Small intestine (tissue), 7 donors: Measurements from ENCODE around the gene AAMP. TPM values are rescaled to one million over a fixed set of nuclear protein-coding genes. Genes with fewer than 3 reads are reported as not detected.

ENCODE experiments used
- DNase-seq, 2 donors: peaks; one replicate each; pipeline versions ENCODE4 v3.0.0 to v3.0.0-alpha.2; 2013
- FAIRE-seq: peaks from 2 replicates; lab custom pipeline; 2012; peaks lifted over from hg19 to GRCh38; lab: Jason Lieb, UNC
- H3K27ac ChIP-seq, 3 donors: one replicate each; pipeline ENCODE4 v1.5.1; 2013; ENCODE audit warnings: low read length in 2 of 3, mild to moderate bottlenecking in 2 of 3, control low read depth in 1 of 3, inconsistent platforms in 1 of 3, low read depth in 1 of 3, moderate library complexity in 1 of 3
- H3K27me3 ChIP-seq, 3 donors: one replicate each; pipeline ENCODE4 v1.6.1; 2013; ENCODE audit warnings: low read length in 3 of 3, inconsistent platforms in 1 of 3; ENCODE audit not compliant: control insufficient read depth in 3 of 3, insufficient read depth in 3 of 3
- H3K36me3 ChIP-seq, 3 donors: one replicate each; pipeline ENCODE4 v1.6.1; 2013; ENCODE audit warnings: low read length in 3 of 3, inconsistent platforms in 1 of 3, low read depth in 1 of 3, mild to moderate bottlenecking in 1 of 3, moderate library complexity in 1 of 3; ENCODE audit not compliant: control insufficient read depth in 3 of 3, insufficient read depth in 2 of 3
- H3K4me1 ChIP-seq, 3 donors: one replicate each; pipeline ENCODE4 v1.6.1; 2013; ENCODE audit warnings: low read length in 2 of 3, inconsistent platforms in 1 of 3, low read depth in 1 of 3, mild to moderate bottlenecking in 1 of 3, moderate library complexity in 1 of 3; ENCODE audit not compliant: control insufficient read depth in 3 of 3, insufficient read depth in 2 of 3
- H3K4me3 ChIP-seq, 3 donors: one replicate each; pipeline ENCODE4 v1.5.1; 2013; ENCODE audit warnings: low read length in 3 of 3, control low read depth in 1 of 3, inconsistent platforms in 1 of 3, low read depth in 1 of 3, mild to moderate bottlenecking in 1 of 3, moderate library complexity in 1 of 3
- H3K9me3 ChIP-seq, 2 donors: one replicate each; pipeline ENCODE4 v1.6.1; 2013; ENCODE audit warnings: low read depth in 1 of 2, low read length in 1 of 2; ENCODE audit not compliant: control insufficient read depth in 2 of 2, insufficient read depth in 1 of 2
- WGBS, 3 donors: extraction: QIAGEN DNeasy Blood & Tissue Kit; methylation state at CpG; one replicate each; pipeline ENCODE4 v1.1.7; 2013; 5-methylcytosine and 5-hydroxymethylcytosine counted together
- polyA plus RNA-seq, 4 donors: library from polyadenylated mRNA; stranded (reverse) in 3 of 4; unstranded in 1 of 4; fragments of 200-250 nt in 3 of 4; fragments of 120-200 nt in 1 of 4; gene quantifications; one replicate each; pipeline versions ENCODE4 v1.2.1 to v1.2.3, GENCODE V29; 2013
- donor health status: healthy with polysubstance abuse.
- donor health status: control.
- donor health status: control.
- donor health status: Bipolar disorder and iron deficiency.
- donor health status: healthy.

Gene AAMP
- polyA plus RNA-seq, 4 donors, result 101 to 134 (median 118) TPM

DNA sequence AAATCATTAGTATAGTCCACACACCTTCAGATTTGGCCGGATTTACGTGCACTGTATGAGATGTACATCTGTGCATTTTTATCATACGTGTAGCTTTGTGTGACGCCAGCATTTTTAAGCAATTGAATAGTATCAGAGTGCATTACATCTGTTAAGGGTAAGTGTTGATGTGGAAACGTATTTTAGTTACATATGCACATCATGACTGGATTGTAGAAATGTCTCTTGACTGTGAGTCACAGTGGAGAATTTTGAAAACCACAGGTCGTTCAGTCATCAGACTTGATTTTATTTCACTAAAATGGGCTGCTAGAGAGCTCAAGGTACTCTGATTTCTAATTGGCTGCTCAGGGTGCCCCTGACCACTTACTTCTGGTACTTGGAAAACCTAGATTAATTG is 14.5 kb downstream of the AAMP start:
- H3K36me3 ChIP-seq, result peaks cover 12 to 52% (median 31%) of the 10 kb centered on the region in 3 donors

DNA sequence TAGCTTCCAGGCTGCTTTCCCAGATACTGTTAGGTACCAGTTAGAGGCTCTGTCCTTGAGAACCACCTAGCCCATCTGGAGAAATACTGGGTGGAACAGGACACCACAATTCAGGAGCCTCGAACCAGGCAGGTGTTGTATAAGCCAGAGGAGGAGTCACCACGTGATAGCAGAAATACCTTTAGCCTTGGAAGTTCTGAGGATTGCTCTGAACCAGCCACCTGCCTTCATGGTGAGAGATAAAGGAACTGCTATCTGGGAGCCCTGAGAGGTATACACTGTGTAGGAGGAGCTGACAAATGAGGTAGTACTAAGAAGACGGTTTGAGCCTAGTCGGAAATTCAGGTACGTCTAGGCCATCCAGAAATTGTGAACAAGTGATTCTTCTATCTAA is 16.7 kb downstream of the AAMP start:
- WGBS, 3 donors, result 17 to 63% (median 37%) methylated on average over 5 of the region's 5 CpGs
- Histone ChIP-seq H3K4me3 (no peak overlapping the region), H3K36me3 (peaks cover 27 to 71% (median 43%) of the 10 kb centered on the region in 3 donors), H3K9me3 (no peaks in the 10 kb centered on the region), H3K4me1 (peaks cover 0 to 3% (median 0%) of the 10 kb centered on the region in 3 donors), H3K27me3 (no peaks in the 10 kb centered on the region), H3K27ac (no peak overlapping the region)
- no peak for FAIRE-seq
- DNase-seq, result peak in 1 of 2 donors; percentile 61

More for the DNA sequence above, 14.5 kb downstream of the AAMP start:
- Histone ChIP-seq H3K27ac (no peak overlapping the region), H3K27me3 (no peaks in the 10 kb centered on the region), H3K9me3 (no peaks in the 10 kb centered on the region), H3K4me1 (peaks cover 0 to 6% (median 0%) of the 10 kb centered on the region in 3 donors), H3K4me3 (no peak overlapping the region)
- 71 to 92% (median 84%) methylated on average over 6 of the region's 6 CpGs for WGBS, 3 donors
- FAIRE-seq, result no peak
- no peak for DNase-seq

DNA sequence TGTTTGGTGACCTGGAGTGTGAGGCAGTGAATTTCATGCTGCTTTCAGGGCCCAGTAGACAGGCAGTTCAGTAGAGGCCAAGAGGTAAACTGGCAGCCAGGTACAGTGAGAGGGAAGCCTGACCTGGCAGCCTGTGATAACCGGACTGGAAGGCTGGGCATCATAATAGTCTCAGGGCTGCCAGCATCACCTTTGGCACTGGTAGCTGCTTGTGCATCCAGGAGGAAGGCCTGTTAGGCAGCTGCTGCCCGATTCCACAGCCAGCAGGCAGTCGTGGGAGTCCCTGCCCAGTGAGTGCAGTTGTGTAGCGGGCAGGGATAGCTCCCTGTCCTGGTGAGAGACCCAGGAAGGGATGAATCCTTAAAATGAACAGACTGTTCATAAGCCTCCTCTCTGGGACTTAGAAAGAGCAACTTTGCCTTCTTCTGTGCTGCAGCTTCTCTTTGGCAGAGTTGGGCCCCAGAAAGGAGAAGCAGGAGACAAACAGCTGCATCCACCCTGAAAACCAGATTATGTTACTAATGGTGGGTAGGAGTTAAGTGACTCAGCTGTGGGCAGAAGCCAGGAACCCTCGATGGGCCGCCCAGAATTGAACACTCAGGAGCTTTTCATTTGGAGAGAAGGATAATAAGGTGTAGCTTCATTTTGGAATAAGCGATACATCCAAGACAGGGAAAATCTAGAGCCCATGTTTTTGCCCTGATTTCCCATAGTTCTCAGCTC is 17.3 kb downstream of the AAMP start:
- H3K9me3 ChIP-seq, result no peaks in the 10 kb centered on the region
- no peak overlapping the region for H3K4me3 ChIP-seq
- peaks cover 33 to 76% (median 45%) of the 10 kb centered on the region in 3 donors for H3K36me3 ChIP-seq
- DNase-seq (no peak), FAIRE-seq (no peak)
- H3K4me1 ChIP-seq, result peaks cover 0 to 3% (median 0%) of the 10 kb centered on the region in 3 donors
- WGBS, 3 donors, result 63 to 75% (median 74%) methylated on average over 7 of the region's 7 CpGs
- no peak overlapping the region for H3K27ac ChIP-seq
- H3K27me3 ChIP-seq, result no peaks in the 10 kb centered on the region

DNA sequence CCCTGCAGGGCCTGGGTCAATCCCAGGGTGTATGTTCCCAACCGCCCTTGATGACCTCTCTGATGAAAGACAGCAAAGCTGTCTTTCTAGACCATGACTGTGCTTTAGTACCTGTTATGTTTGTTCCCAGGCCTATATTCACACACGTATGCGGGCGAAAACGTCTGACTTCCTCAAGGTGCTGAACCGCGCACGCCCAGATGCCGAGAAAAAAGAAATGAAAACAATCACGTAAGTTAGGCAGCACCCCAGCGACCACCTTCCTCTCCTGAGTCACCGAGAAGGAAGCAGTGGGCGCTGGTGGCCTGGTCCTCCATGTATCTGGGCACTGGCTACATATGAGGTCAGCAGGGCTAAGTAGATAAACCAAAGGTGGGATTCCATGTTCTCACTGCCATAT is 20.2 kb downstream of the AAMP start:
- DNase-seq, result no peak
- Histone ChIP-seq H3K4me1 (peaks cover 0 to 5% (median 0%) of the 10 kb centered on the region in 3 donors), H3K36me3 (peaks cover 41 to 86% (median 49%) of the 10 kb centered on the region in 3 donors), H3K9me3 (no peaks in the 10 kb centered on the region), H3K4me3 (no peak overlapping the region), H3K27me3 (no peaks in the 10 kb centered on the region), H3K27ac (no peak overlapping the region)
- no peak for FAIRE-seq
- WGBS, 3 donors, result 93 to 96% (median 94%) methylated on average over 13 of the region's 13 CpGs

DNA sequence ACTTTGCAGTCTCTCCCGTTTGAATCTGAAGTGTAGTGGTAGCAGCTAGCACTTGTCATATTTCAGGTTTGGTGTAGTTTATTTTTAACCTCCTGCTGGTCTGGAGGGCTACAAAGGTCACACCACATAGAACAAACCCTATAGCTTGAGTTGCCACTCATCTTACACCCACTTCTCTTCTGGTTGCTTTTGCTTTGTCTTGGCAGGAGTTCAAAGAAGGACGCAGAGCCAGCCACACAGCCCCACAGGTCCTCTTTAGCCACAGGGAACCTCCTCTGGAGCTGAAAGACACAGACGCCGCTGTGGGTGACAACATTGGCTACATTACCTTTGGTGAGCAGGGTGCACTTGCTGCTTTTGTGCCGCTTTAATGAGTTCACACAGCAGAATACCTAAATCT is 24.7 kb downstream of the AAMP start:
- Histone ChIP-seq H3K27me3 (no peaks in the 10 kb centered on the region), H3K4me3 (no peak overlapping the region), H3K9me3 (no peaks in the 10 kb centered on the region), H3K4me1 (peaks cover 0 to 6% (median 0%) of the 10 kb centered on the region in 3 donors), H3K36me3 (peaks cover 33 to 67% (median 45%) of the 10 kb centered on the region in 3 donors), H3K27ac (no peak overlapping the region)
- 60 to 77% (median 69%) methylated on average over 5 of the region's 5 CpGs for WGBS, 3 donors
- DNase-seq (no peak), FAIRE-seq (no peak)

DNA sequence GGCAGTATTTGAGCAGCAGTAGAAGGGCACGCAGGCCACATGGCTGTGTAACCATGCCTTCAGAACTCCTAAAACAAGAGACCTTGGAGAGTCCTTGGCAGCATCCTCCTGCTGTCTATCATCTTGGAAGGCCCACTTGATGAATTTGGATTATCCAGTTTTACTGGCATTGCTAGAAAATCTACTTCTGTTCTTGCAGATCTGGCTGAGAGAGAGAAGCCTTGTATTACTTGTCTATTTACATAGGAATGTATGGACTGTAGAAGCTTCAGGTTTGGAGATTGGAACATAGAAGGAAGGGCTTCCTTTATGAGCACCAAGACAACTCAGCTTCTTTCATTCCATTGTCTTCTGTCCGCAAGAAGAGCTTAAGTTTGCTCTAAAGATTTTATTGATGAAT is 25.3 kb downstream of the AAMP start:
- no peak for FAIRE-seq
- no peak for DNase-seq
- H3K36me3 ChIP-seq, result peaks cover 29 to 68% (median 45%) of the 10 kb centered on the region in 3 donors
- H3K4me1 ChIP-seq, result peaks cover 0 to 6% (median 0%) of the 10 kb centered on the region in 3 donors
- H3K9me3 ChIP-seq, result no peaks in the 10 kb centered on the region
- no peaks in the 10 kb centered on the region for H3K27me3 ChIP-seq
- no peak overlapping the region for H3K27ac ChIP-seq
- WGBS, 3 donors, result 93 to 100% (median 96%) methylated on average over 2 of the region's 2 CpGs
- no peak overlapping the region for H3K4me3 ChIP-seq

DNA sequence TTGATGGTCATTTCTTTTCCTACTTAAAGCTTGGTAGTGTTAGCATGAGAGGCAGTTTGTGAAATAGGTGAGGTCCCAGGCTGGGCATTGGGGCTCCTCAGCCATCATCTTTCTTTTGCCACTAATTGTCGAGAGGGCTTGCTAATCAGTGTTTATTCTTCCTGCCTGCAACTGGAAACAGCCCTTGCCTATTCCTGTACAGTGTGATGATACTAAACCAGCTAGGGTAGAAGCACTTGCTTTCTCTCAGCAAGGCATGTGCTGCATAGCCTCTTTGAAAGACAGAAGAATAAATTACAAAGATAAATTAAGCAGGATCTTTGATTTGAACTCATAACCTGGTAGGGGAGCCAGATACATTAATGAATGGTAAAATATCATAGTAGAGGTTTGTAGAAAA is 25.7 kb downstream of the AAMP start:
- no peak for FAIRE-seq
- DNase-seq, result no peak
- Histone ChIP-seq H3K4me3 (no peak overlapping the region), H3K27me3 (no peaks in the 10 kb centered on the region), H3K36me3 (peaks cover 24 to 68% (median 44%) of the 10 kb centered on the region in 3 donors), H3K9me3 (no peaks in the 10 kb centered on the region), H3K27ac (no peak overlapping the region), H3K4me1 (peaks cover 0 to 8% (median 2%) of the 10 kb centered on the region in 3 donors)
- WGBS, 3 donors, result 64 to 95% (median 67%) methylated on average over 1 of the region's 1 CpG

DNA sequence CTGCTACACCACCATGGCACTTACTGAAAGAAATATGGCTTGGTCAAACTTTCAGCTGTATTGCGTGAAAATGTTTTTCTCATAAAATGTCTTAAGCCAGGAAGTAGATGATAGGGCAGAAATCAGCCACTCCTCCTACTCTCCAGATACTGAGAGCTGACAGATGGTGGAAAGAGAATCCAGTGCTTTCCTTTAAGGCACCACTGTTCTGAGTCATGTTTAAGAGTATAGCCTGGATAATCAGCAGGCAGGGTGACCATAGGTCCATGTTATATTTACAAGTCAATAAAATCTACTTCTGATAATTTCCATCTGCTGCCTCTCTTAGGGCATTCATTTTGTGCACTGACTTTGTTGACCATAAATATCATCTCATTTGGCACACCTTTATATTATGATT is 31.1 kb downstream of the AAMP start:
- DNase-seq (peak; percentile 52 to 80), FAIRE-seq (no peak)
- no peaks in the 10 kb centered on the region for H3K27me3 ChIP-seq
- H3K4me1 ChIP-seq, result peaks cover 0 to 12% (median 2%) of the 10 kb centered on the region in 3 donors
- H3K9me3 ChIP-seq, result no peaks in the 10 kb centered on the region
- no peak overlapping the region for H3K4me3 ChIP-seq
- H3K36me3 ChIP-seq, result peaks cover 13 to 47% (median 35%) of the 10 kb centered on the region in 3 donors
- H3K27ac ChIP-seq, result peak overlapping the region in 2 of 3 donors; percentile 15 to 69
- 54 to 72% (median 55%) methylated on average over 1 of the region's 1 CpG for WGBS, 3 donors
